Measurements from ENCODE around the gene FAU.

- no peak for TF ChIP-seq CTCF (IDR thresholded peaks at IDR 0.05)
- TF ChIP-seq POLR2A (IDR thresholded peaks at IDR 0.05) = no peak
These were observed 8.1 kb downstream of the FAU start for GRCh38 chr11:65113839-65114238.

All from ovary (tissue), 3 donors.